Tibial artery (tissue), 4 donors: ENCODE data around the gene LIPM.
A peak's percentile ranks its signal among the peaks of the same experiment; 100 is the strongest.
"Not testable (repeated sequence)": the region's sequence is repeated elsewhere in the genome, so short reads cannot be mapped to it uniquely, and the experiment has no call there.

Experiments used
- DNase-seq, 2 donors: peaks; one replicate each; pipeline ENCODE4 v3.0.0-alpha.2; 2019
- H3K27ac ChIP-seq, 2 donors: fragments of 200-600 bp; sonication (generic) in 1 of 2; 1 replicate in 1 of 2; 2 replicates in 1 of 2; pipeline ENCODE4 v1.5.1; 2018 to 2019; ENCODE audit warnings: mild to moderate bottlenecking in 1 of 2
- H3K27me3 ChIP-seq, 2 donors: fragments of 200-600 bp; sonication (generic) in 1 of 2; one replicate each; pipeline versions ENCODE4 v1.5.1 to v1.6.0; 2016 to 2019
- H3K36me3 ChIP-seq, 3 donors: fragments of 200-600 bp; sonication (generic) in 2 of 3; one replicate each; pipeline ENCODE4 v1.5.1; 2016 to 2019; ENCODE audit warnings: mild to moderate bottlenecking in 2 of 3
- H3K4me1 ChIP-seq, 4 donors: fragments of 200-600 bp; sonication (generic) in 2 of 4; 1 replicate in 3 of 4; 2 replicates in 1 of 4; pipeline ENCODE4 v1.5.1; 2016 to 2019
- H3K4me3 ChIP-seq, 2 donors: fragments of 200-600 bp; sonication (generic) in 1 of 2; 1 replicate in 1 of 2; 2 replicates in 1 of 2; pipeline ENCODE4 v1.5.1; 2018 to 2019; ENCODE audit warnings: mild to moderate bottlenecking in 2 of 2
- H3K9me3 ChIP-seq, 3 donors: fragments of 200-600 bp; sonication (generic) in 1 of 3; one replicate each; pipeline ENCODE4 v1.5.1; 2016 to 2019
- intact Hi-C: fragments of 100-400 bp; cut with DNase I; formaldehyde crosslinking; loops from one replicate; pipeline ENCODE4 v1.15.0; 2023; ENCODE audit warnings: low total_unique reads
- TF ChIP-seq, protein P1 (sequence below), 2 experiments: fragments of 200-600 bp in 1 of 2; fragments of 450-650 bp in 1 of 2; IDR thresholded peaks; one replicate each; pipeline ENCODE4 v1.5.1; 2017 to 2019; ENCODE audit warnings: antibody characterized with exemption in 2 of 2, mild to moderate bottlenecking in 1 of 2, moderate library complexity in 1 of 2

The LIPM gene

GRCh38 chr10:88835096-88835909 is 32.8 kb downstream of the LIPM start:
- Histone ChIP-seq H3K9me3 (no peaks in the 10 kb centered on the region), H3K4me1 (no peaks in the 10 kb centered on the region), H3K4me3 (no peak overlapping the region), H3K27ac (no peak overlapping the region), H3K27me3 (no peaks in the 10 kb centered on the region), H3K36me3 (no peaks in the 10 kb centered on the region)
- peak; percentile 78 to 90 for DNase-seq
- TF ChIP-seq, protein P1, sequence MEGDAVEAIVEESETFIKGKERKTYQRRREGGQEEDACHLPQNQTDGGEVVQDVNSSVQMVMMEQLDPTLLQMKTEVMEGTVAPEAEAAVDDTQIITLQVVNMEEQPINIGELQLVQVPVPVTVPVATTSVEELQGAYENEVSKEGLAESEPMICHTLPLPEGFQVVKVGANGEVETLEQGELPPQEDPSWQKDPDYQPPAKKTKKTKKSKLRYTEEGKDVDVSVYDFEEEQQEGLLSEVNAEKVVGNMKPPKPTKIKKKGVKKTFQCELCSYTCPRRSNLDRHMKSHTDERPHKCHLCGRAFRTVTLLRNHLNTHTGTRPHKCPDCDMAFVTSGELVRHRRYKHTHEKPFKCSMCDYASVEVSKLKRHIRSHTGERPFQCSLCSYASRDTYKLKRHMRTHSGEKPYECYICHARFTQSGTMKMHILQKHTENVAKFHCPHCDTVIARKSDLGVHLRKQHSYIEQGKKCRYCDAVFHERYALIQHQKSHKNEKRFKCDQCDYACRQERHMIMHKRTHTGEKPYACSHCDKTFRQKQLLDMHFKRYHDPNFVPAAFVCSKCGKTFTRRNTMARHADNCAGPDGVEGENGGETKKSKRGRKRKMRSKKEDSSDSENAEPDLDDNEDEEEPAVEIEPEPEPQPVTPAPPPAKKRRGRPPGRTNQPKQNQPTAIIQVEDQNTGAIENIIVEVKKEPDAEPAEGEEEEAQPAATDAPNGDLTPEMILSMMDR (IDR thresholded peaks at IDR 0.05) = peak; percentile 81 to 93
- intact Hi-C loops = loop anchor here (5.0 to 10.0 kb wide), 2 partner anchors 97 to 149 kb away; no protein-coding TSS in a partner anchor

- intact Hi-C loops = loop anchor here (2.0 to 10.0 kb wide), 3 partner anchors 96 to 375 kb away; no protein-coding TSS in a partner anchor
Observed at GRCh38 chr10:88835910-88836221, 33.3 kb downstream of the LIPM start.

DNA sequence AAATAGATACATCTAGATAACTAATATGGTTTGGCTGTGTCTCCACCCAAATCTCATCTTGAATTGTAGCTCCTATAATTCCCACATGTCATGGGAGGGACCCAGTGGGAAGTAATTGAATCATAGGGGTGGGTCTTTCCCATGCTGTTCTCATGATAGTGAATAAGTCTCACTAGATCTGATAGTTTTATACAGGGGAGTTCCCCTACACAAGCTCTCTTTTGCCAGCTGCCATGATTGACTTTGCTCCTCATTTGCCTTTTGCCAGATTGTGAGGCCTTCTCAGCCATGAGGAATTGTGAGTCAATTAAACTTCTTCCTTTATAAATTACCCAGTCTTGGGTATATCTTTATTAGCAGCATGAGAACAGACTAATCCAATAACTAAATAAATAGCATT is 35.1 kb downstream of the LIPM start:
- not testable (repeated sequence) for H3K27ac ChIP-seq, H3K4me1 ChIP-seq, H3K36me3 ChIP-seq, DNase-seq, H3K4me3 ChIP-seq, H3K9me3 ChIP-seq, H3K27me3 ChIP-seq
- intact Hi-C loops = loop anchor here (2.0 to 10.0 kb wide), 3 partner anchors 95 to 373 kb away; no protein-coding TSS in a partner anchor

More at GRCh38 chr10:88835910-88836221, 33.3 kb downstream of the LIPM start:
- no peak for DNase-seq
- H3K27me3 ChIP-seq = no peaks in the 10 kb centered on the region
- H3K4me1 ChIP-seq = no peaks in the 10 kb centered on the region
- H3K36me3 ChIP-seq = no peaks in the 10 kb centered on the region
- TF ChIP-seq, protein P1 (IDR thresholded peaks at IDR 0.05) = no peak
- H3K27ac ChIP-seq = no peak overlapping the region
- H3K9me3 ChIP-seq = no peaks in the 10 kb centered on the region
- H3K4me3 ChIP-seq = no peak overlapping the region

DNA sequence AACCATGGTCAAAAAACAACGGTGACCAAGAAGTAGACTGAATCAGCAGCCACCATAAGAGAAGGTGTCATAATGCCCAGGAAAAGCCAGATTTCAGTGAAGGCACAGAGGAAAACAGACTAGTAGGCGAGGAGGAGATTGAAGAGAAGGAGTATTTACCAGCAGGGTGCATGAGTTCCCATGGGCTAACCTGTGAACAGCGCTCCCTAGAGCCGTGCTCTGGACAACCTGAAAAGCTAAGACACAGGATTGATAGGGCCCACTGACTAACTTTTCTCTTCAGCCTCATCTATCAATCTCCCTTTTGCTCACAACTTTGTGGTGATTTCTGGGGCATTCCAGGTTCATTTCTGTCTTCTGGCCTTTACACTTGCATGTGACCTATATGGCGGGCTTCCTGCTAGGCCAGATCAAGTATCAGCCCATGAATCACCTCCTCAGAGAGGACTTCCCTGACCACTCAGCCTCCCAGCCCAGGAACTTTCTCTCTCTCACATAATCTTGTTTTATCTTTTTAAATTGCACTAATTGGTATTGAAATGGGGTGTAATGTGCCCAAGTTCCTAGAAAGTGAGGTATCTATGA is 36.3 kb downstream of the LIPM start:
- Histone ChIP-seq H3K4me3 (no peak overlapping the region), H3K27me3 (no peaks in the 10 kb centered on the region), H3K27ac (no peak overlapping the region), H3K4me1 (no peaks in the 10 kb centered on the region), H3K36me3 (no peaks in the 10 kb centered on the region), H3K9me3 (no peaks in the 10 kb centered on the region)
- TF ChIP-seq, protein P1 (IDR thresholded peaks at IDR 0.05) = no peak
- no peak for DNase-seq
- intact Hi-C loops = loop anchor here (5.0 to 10.0 kb wide), 2 partner anchors 93 to 146 kb away; no protein-coding TSS in a partner anchor

GRCh38 chr10:88840104-88840503 is 37.6 kb downstream of the LIPM start:
- Histone ChIP-seq H3K27ac (no peak overlapping the region), H3K36me3 (no peaks in the 10 kb centered on the region), H3K9me3 (no peaks in the 10 kb centered on the region), H3K27me3 (no peaks in the 10 kb centered on the region), H3K4me1 (no peaks in the 10 kb centered on the region), H3K4me3 (no peak overlapping the region)
- DNase-seq = no peak
- TF ChIP-seq, protein P1 (IDR thresholded peaks at IDR 0.05) = no peak
- intact Hi-C loops = loop anchor here (10.0 kb wide), 1 partner anchor 185 kb away; no protein-coding TSS in a partner anchor

DNA sequence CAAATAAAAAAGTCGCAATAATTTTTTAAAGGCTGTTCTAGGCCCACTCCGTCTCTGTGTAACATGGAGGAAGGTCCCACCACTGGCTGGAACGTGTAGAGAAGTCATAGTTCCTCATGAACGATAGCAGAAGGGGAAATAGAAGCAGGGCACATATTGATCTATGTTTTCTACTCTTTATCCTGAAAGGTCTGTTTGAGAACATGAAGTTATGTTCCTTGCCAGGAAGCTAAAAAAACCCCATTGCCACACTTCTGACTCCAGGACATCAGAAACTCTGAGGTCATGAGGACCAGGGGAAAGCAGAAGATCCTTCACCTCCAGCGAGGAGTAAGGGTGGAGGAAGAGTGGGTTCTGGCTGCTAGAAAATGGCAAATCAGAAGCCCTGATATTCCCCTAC is 38.4 kb downstream of the LIPM start:
- H3K4me1 ChIP-seq = no peaks in the 10 kb centered on the region
- H3K36me3 ChIP-seq = no peaks in the 10 kb centered on the region
- H3K27ac ChIP-seq = no peak overlapping the region
- no peak overlapping the region for H3K4me3 ChIP-seq
- intact Hi-C loops = loop anchor here (10.0 kb wide), 1 partner anchor 184 kb away; no protein-coding TSS in a partner anchor
- H3K27me3 ChIP-seq = no peaks in the 10 kb centered on the region
- no peaks in the 10 kb centered on the region for H3K9me3 ChIP-seq
- TF ChIP-seq, protein P1 (IDR thresholded peaks at IDR 0.05) = no peak
- no peak for DNase-seq
